G401.6 (cell line): Measurements from ENCODE around the gene ADAM10.
"Not testable (repeated sequence)": the region's sequence is repeated elsewhere in the genome, so short reads cannot be mapped to it uniquely, and the experiment has no call there.

ENCODE experiments used
- FAIRE-seq: peaks from 2 replicates; lab custom pipeline; 2012; peaks lifted over from hg19 to GRCh38; lab: Jason Lieb, UNC

Gene ADAM10, protein sequence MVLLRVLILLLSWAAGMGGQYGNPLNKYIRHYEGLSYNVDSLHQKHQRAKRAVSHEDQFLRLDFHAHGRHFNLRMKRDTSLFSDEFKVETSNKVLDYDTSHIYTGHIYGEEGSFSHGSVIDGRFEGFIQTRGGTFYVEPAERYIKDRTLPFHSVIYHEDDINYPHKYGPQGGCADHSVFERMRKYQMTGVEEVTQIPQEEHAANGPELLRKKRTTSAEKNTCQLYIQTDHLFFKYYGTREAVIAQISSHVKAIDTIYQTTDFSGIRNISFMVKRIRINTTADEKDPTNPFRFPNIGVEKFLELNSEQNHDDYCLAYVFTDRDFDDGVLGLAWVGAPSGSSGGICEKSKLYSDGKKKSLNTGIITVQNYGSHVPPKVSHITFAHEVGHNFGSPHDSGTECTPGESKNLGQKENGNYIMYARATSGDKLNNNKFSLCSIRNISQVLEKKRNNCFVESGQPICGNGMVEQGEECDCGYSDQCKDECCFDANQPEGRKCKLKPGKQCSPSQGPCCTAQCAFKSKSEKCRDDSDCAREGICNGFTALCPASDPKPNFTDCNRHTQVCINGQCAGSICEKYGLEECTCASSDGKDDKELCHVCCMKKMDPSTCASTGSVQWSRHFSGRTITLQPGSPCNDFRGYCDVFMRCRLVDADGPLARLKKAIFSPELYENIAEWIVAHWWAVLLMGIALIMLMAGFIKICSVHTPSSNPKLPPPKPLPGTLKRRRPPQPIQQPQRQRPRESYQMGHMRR

DNA sequence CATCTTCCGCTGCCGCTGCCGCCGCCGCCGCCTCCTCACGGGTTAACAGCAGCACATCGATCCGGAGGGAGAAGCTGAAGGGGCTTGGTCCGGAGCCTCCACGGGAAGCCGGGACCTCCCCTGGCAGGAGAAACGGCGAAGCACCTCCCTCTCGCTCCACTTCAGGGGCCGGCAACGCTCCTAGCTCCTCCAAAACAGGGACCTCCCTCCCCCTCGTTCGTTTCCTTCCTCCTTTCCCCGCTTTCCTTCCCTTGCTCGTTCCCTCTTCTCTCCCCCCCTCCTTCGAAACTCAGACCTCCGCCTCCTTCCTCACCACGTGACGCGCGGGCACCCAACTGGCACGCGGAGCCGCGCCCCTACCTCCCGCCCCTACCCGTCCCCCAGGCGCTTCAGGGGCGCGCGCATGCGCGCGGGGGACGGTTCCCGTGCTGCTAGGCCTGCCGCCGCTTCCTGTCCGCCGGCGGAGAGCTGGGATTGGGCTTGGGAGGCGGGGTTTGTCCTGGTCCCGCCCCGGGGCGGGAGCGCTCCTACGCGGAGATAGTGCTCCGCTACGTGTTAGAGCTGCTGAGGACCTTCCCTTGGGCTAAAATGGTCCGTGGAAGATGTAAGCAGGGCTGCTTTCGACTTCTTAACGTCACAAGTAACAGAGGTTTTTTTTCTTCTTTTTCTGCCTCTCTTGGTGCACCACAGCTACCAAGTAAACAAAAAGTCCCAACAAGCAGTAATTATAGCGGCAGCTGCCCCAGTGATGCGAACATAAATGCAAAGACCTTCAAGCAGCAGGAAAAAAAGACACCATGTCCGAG is at the start of gene ADAM10:
ADAM10 (minus strand) TSS at position 176 of the 806 bp plus-strand sequence; CDS start at position 3, 173 bp downstream.
- peak; percentile 94 for FAIRE-seq

DNA sequence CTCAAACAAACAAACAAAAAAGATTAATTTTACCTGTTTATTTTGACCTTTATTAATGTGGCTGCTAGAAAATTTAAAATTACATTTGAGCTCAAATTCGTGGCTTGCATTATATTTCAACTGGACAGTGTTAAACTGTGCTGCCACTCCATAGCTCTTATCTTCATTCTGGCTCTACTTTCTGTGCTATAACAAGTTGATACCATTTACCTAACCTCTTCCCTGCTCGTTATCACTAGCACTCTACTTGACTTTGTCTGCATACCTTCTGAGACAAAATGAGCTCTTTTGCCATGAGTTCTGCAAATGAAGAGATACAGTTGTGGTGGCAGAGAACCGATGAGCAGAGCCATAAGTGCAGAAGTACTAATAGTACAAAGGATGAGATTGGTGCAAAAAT is 48.0 kb upstream of the ADAM10 start:
- FAIRE-seq: no peak

DNA sequence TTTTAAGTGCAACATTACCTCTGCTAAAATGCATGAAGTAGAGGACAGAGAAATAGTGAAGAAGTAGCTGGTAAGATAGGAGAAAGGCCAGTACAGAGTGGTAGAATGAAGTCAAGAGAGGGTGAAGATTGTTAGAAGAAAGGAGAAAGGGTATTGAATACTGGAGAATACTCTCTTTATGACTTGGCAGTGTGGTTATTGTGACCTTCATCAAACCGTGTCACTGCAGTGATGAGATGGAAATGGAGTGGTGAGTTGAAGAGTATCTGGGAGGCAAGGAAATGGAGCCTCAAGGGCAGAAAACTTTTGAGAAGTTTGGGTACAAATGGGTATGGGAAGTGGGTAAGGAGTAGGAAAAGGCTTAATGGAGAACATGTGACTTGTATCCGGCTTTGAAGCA is 46.3 kb upstream of the ADAM10 start:
- no peak for FAIRE-seq

DNA sequence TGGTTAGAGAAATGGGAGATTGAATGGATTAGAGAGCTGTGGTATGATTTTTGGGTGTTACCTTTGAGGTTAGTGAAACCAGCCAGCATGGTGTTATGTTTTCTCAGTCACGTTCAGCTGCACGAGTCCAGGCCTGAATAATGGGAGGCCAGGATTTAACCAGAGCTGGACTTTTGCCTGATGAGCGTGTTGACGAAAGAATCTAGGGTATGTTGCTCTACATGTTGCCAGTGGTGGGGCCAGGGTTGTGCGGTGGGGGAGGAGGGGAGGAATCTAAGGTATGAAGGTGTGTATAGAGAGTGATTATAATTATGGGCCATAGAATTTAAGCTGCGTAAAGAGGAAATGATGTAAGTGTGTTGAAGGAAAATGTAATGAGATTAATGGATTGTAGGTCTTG is 44.4 kb upstream of the ADAM10 start:
- FAIRE-seq: no peak

DNA sequence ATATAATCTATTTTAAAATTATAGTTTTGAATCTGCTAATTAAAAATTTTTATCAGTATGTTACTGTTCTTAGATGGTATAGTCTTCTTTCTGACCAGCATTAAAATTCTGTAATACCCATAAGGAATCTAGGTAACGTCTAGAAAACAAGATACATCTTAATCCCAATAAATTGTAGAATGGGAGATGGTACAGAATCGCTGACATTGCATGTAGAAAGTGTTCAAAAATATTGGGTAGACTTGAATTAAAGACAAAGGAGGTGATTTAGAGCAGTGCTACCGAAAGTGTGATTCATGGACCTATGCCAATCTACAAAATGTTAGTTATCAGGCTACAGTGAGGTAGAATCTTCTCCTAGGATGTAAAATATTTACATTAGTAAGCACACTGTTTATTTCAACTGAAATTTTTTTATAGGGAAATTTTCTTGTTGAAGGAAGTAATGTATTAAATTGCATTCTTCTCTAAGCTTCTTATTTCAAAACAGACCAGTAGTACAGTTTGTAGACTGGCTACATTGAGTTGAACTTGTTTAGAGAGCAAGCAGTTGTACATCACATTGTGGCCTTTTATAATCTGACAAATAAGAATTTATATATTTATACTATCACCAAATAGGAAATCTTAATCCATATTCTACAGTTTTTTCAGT is 38.7 kb upstream of the ADAM10 start:
- no peak for FAIRE-seq

DNA sequence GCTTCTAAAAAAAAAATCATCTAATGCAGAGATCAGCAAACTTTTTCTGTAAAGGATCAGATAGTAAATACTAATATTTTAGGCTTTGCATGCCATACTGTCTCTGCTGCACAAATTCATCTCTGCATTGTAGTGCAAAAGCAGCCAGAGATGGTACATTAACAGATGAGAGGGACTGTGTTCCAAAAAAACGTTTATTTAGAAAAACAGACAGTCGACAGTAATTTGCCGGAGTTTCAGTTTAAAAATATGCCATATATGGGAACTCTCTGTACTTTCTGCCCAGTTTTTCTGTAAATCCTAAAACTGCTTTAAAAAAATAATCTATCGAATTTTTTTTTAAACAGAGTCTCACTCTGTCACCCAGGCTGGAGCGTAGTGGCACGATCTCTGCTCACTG is 35.8 kb upstream of the ADAM10 start:
- no peak for FAIRE-seq

DNA sequence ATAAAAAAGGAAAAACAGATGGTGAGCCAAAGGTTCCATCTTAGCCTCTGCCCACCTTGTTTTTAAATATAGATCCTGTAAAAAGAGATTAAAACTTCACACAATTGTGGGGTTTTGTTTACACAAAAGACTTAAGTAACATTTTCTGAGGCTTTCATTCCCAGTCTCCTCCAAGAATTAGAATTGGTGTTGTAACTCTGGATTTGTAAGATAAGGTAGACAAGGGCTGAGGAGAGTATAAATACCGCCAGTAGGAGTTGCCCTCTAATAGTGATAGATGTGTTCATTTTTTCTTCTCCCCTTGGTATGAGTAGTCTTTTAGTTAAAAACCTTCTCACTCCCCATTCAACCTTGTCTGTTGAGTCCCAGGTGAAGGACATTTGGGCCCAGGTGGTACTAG is 30.0 kb upstream of the ADAM10 start:
- FAIRE-seq: no peak

DNA sequence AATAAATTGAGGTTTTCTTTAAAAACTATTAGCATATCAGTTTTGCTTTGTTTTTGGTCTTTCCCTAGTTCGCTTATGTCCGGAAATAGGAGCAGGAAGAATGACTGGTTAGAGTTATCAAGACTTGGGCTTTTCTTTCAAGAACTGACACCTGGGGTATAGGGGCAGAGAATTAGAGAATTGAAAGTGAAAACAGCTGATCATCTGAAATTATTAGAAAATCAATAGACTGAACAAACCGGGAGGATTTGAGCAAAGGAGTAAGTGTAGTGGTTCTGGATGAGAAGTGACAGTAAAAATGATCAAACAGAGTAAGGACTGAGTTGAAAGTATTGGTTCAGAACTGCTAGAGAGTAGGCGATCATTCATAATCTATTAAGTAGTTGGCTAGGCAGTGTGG is 27.6 kb upstream of the ADAM10 start:
- FAIRE-seq: no peak

DNA sequence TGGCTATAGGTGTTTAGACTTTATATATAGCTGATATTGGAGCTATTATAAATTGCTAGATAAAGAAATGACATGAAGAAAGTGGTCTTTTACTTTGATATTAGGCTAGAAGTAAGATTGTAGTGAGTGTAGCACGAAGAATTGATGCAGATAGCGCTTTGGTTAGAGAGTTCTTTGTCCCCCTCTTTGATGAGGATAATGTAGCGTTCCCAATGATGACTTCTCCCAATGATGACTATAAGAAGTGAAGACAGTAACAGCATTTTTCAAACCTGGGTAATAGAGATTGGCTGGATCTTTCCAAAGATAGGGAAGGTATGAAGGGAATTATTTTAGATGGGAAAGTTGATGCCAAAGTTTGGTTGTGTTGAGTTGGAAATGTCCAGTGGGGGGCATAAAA is 25.9 kb upstream of the ADAM10 start:
- FAIRE-seq: no peak

DNA sequence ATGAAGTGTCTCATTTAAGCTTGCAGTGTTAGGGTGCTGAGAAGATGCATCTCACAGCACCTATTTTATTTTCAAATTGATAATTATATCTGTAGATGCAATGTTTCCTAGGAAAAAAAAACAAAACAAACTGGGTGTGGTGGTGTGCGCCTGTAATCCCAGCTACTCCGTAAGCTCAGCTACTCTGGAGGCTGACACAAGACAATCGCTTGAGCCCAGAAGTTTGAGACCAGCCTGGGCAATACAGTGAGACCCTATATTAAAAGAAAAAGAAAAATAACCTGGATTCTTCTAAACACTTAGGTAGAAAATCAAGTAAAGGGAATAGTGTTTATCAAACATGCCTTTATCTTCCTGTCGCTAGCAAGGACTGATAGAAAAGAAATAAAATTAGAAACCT is 23.5 kb upstream of the ADAM10 start:
- no peak for FAIRE-seq

DNA sequence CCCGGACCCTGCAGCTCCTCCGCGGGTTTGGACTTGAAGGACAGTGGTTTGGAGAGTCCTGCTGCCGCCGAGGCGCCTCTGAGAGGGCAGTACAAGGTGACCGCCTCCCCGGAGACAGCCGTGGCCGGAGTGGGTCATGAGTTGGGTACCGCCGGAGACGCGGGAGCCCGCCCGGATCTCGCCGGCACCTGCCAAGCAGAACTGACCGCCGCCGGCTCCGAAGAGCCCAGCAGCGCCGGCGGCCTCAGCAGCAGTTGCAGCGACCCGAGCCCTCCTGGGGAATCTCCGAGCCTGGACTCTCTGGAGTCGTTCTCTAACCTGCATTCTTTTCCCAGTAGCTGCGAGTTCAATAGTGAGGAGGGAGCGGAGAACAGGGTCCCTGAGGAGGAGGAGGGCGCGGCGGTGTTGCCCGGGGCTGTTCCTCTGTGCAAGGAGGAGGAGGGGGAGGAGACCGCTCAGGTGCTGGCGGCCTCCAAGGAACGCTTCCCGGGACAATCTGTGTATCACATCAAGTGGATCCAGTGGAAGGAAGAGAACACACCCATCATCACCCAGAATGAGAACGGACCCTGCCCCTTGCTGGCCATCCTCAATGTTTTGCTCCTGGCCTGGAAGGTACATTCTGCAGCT is 22.2 kb upstream of the ADAM10 start:
- FAIRE-seq: no peak

DNA sequence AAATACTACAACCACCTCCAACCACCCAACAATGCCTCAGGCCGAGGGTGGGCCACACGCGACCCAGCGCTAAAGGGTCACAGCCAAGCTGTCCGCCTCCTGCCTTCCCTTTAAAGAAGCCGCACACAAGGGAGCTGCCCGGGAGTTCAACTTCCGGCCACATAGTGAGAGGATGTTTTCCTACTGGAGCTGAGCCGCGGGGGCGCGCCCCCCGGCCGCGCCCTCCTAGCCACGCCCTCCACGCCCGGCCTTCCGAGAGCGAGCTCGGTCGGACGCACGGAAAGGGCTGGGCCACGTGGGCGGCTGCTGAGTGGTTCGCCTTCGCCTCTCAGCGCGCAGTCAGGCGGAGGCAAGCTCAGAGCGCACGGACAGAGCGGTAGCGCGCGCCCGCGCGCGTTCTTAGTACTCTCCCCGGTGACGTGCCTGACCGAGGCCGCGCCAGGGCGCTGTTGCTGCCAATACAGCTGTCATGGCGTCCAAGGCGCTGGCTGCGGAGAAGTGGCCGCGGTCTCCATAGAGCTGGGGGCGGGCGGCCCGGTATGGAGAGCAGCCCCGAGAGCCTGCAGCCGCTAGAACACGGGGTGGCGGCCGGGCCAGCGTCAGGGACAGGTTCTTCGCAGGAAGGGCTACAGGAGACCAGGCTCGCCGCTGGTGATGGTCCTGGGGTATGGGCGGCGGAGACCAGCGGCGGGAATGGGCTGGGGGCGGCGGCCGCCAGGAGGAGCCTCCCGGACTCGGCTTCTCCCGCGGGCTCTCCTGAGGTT is 21.5 kb upstream of the ADAM10 start, which contains the start of gene MINDY2:
MINDY2 (plus strand) TSS at position 446 of the 764 bp plus-strand sequence; CDS start at position 540, 94 bp downstream.
- peak; percentile 96 for FAIRE-seq

DNA sequence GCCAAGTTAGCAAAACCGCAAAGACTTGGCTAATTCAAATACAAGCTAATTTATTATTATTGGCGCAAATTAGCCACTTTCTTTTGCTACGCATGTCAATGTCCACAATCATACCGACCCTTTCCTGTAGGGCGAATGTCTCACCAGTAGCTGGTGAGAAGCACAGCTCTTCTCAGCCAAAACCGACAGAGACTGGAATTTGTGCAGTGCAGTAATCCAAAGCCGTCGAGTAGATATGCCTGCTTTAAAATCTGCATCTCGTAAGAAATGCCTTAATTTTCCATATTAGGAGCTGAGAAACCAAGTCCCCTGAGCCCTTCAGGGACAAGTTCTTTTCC is 21.0 kb upstream of the ADAM10 start:
- FAIRE-seq: no peak

DNA sequence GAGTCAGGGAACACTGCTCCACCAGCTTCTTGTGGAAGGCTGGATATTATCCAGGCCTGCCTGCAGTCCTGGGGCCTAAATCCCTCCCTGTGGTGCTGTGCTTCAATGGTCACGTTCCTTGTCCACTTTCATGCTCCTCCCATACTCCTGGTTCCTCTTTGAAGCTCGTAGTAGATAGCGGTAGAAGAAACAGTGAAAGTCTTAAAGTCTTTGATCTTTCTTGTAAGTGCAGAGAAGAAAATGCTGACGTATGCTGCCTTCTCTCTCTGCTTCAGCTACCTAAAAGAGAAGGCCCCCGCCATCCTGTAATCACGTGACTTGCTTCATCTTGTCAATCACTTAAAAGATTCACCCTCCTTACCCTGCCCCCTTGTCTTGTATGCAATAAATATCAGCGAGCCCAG is 19.1 kb upstream of the ADAM10 start:
- not testable (repeated sequence) for FAIRE-seq

DNA sequence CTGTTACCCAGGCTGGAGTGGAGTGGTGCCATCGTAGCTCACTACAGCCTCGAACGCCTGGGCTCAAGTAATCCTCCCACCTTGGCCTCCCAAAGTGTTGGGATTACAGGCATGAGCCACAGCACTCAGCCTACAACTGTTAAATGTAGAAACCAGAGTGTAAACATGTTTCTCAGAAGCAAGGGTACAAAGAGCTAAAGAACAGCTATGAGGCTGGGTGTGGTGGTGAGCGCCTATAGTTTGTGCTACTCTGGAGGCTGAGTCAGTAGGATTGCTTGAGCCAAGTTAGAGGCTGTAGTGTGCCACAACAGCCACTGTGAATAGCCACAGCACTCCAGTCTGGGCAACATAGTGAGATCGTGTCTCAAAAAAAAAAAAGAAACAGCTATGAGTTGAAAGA is 16.8 kb upstream of the ADAM10 start:
- no peak for FAIRE-seq

DNA sequence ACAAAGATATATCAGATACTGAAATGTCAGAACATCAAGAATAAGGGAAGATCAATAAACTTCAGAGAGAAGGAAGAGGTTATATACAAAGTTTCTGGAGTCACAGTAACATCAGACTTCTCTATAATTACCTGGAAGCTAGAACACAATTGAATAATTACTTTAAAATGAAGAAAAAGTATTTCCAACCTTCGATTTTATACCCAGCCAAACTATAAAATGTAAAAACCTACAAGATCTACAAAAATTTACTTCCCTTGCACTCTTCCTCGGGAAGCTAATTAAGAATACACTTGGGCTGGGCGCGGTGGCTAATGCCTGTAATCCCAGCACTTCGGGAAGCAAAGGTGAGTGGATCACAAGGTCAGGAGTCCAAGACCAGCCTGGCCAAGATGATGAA is 15.0 kb upstream of the ADAM10 start:
- FAIRE-seq: no peak

DNA sequence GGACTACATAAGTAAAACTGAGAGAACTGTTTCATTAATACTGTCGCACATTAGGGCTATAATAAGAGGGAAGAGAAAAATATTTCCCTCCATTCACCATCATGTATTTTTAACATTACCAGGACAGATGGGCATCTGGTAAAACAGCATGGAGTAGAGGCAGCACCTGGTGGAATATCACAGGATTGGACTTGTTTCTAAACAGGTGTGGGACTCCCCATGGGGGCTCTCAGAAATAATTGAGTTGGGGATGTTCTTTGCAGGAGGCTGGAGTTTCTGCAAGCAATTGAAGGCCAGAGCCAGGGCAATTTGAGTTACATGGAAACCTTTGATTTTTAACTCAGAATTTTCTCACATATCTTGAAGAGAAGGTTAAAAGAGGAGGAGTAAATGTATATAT is 13.2 kb upstream of the ADAM10 start:
- FAIRE-seq: no peak

DNA sequence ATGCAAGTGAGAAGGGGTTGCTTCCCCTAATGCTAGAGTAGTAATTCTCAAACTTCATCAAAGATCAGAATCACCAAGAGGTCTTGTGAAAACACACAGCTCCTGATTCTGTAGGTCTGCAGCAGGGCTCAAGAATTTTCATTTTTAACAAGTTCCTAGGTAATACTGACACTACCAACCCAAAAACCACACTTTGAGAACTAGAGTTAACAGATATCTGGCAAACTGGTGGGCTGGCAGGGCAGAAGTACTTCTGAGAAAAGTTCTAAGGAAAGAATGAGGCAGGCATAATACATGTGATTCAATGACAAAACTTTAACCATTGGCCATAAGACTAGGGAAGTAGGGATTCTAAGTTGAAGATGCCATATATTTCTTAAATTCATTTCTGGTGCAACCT is 12.8 kb upstream of the ADAM10 start:
- FAIRE-seq: no peak

DNA sequence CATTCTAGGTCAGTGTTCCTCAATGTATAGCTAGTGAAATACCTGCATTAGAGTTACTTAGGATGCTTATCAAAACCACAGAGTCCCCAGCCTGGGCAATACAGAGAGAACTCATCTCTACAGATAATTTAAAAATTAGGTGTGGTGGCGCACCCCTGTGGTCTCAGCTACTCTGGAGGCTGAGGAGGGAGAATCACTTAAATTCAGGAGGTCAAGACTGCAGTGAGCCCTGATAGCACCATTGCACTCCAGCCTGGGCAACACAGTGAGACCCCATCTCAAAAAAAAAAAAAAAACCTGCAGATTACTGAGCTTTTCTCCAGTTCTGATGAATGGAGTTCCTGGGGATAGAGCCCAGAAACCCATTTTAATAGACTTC is 11.5 kb upstream of the ADAM10 start:
- no peak for FAIRE-seq

DNA sequence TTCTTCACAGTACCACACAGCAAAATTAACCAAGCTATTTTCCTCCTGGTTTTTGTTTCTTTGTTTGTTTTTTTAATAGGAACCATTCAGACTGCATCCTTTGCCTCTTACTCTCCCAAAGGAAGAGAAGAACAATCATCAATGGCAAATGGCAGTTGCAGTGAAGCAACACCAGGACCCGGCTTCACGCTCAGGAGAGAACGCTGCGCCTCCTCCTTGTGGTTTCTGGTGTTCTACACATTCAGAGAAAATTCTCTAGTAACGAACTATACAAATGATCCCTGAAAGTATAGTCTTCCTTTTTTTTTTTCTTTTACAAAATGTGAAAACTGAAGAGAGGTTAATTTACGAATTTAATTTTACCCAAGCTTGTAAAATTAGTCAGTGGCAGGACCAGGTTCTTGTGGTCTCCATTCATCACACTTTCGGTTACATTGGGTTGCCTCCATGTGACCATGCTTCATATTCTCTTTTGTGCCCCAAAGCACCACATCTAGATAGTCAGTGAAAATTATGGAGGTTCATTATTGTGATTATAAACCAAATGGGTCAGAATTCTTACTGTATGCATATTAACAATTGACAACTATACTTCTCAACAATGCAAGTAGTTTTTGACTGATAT is 11.0 kb upstream of the ADAM10 start:
- FAIRE-seq: no peak

DNA sequence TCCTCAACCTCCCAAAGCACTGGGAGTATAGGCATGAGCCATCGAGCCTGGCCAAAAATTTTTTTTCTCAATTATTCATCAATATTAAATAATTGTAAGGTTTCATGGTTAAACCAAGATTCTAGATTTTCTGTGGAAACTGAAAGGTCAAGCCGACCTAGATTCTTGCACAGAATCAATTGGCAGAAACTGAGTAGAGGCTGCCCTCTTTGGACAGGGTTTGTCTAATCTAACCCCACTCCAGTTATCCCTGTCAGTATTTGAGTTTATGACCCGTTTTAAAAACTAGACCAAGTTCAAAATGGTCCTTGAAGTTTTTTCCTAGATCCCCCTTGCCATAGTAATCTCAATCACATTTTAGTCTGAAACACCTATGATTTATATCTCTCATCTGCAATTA is 8.6 kb upstream of the ADAM10 start:
- no peak for FAIRE-seq
